Activated gamma-delta T cell treated with Interleukin-2 at 50 U/mL for 16 hours (primary cell): ENCODE data around the gene SLC35B1.
"Not testable (repeated sequence)": the region's sequence is repeated elsewhere in the genome, so short reads cannot be mapped to it uniquely, and the experiment has no call there.

Source experiments
- DNase-seq: peaks from one replicate; pipeline ENCODE4 v3.0.0-alpha.2; 2020

The SLC35B1 gene

GRCh38 chr17:49734515-49735490 lies 27.0 kb upstream of the SLC35B1 start:
- no peak for DNase-seq

- no peak for DNase-seq
These were observed 23.7 kb upstream of the SLC35B1 start for GRCh38 chr17:49731435-49731831.

GRCh38 chr17:49730785-49731434 lies 23.1 kb upstream of the SLC35B1 start:
- no peak for DNase-seq

GRCh38 chr17:49730078-49730784 lies 22.5 kb upstream of the SLC35B1 start:
- DNase-seq, result no peak

GRCh38 chr17:49729069-49729468 lies 21.3 kb upstream of the SLC35B1 start:
- DNase-seq, result no peak

GRCh38 chr17:49728425-49728824 lies 20.7 kb upstream of the SLC35B1 start:
- no peak for DNase-seq

GRCh38 chr17:49727380-49727779 lies 19.6 kb upstream of the SLC35B1 start:
- DNase-seq, result no peak

- no peak for DNase-seq
These were observed 17.8 kb upstream of the SLC35B1 start for GRCh38 chr17:49725452-49726130.

GRCh38 chr17:49724552-49724951 lies 16.8 kb upstream of the SLC35B1 start:
- DNase-seq, result not testable (repeated sequence)

GRCh38 chr17:49723423-49723822 lies 15.7 kb upstream of the SLC35B1 start:
- no peak for DNase-seq

- no peak for DNase-seq
These were observed 14.3 kb upstream of the SLC35B1 start for GRCh38 chr17:49722066-49722465.

GRCh38 chr17:49717371-49717861 lies 9.7 kb upstream of the SLC35B1 start:
- DNase-seq, result no peak

GRCh38 chr17:49716668-49717364 lies 9.1 kb upstream of the SLC35B1 start:
- no peak for DNase-seq

GRCh38 chr17:49715717-49716279 lies 8.0 kb upstream of the SLC35B1 start:
- DNase-seq, result peak; percentile 49

GRCh38 chr17:49715216-49715615 lies 7.5 kb upstream of the SLC35B1 start:
- peak; percentile 48 for DNase-seq

- DNase-seq, result no peak
These were observed 885 bp upstream of the SLC35B1 start for GRCh38 chr17:49708515-49709183.

- peak; percentile 42 for DNase-seq
These were observed 537 bp downstream of the SLC35B1 start for GRCh38 chr17:49707246-49707607.

GRCh38 chr17:49705254-49705653 lies 2.5 kb downstream of the SLC35B1 start:
- no peak for DNase-seq

- DNase-seq, result no peak
These were observed 4.0 kb downstream of the SLC35B1 start for GRCh38 chr17:49703557-49704277.

GRCh38 chr17:49700960-49701359 lies 6.8 kb downstream of the SLC35B1 start:
- DNase-seq, result no peak
